ENCODE results near the gene UNC5A. TPM values are rescaled to one million over a fixed set of nuclear protein-coding genes. Genes with fewer than 3 reads are reported as not detected.

The UNC5A gene
- total and polyA plus RNA-seq, 2 of the 8 experiments (the other 6 are each of a cell fraction or from before 2014, with no cell fraction given), result 4.0 to 7.6 TPM

- POLR2A ChIA-PET (ENCODE audit: partially characterized antibody), result interaction anchor here (0.6 to 1.7 kb wide), 2 partner anchors 18 to 59 kb away, joined by 3 to 4 read pairs; no protein-coding TSS in a partner anchor
- Histone ChIP-seq H3K23me2 (ENCODE audit: low read depth, low read length) (no peaks in the 10 kb centered on the region), H3K23ac (ENCODE audit: insufficient read length) (no peak overlapping the region), H4K8ac (ENCODE audit: extremely low read depth, insufficient read depth, low read length) (no peak overlapping the region), H2BK5ac (ENCODE audit: low read depth, low read length) (no peak overlapping the region), H3K79me2 (ENCODE audit: control insufficient read depth in 1 of 2, insufficient read depth in 2 of 2, low read length in 2 of 2) (no peaks in the 10 kb centered on the region), H2AK5ac (ENCODE audit: low read depth, low read length) (no peak overlapping the region), H3K9me3 (ENCODE audit: insufficient read depth in 2 of 2, low read depth in 1 of 2, low read length in 1 of 2) (no peaks in the 10 kb centered on the region), H3K9ac (replicated peaks in 1 of 4; ENCODE audit: extremely low read depth in 1 of 4, low read depth in 3 of 4, low read length in 3 of 4) (no peak overlapping the region), H4K20me1 (replicated peaks in 1 of 2; ENCODE audit: control insufficient read depth in 1 of 2, insufficient read depth in 2 of 2, low read length in 2 of 2) (no peaks in the 10 kb centered on the region), H3K4me1 (replicated peaks in 1 of 4; ENCODE audit: control insufficient read depth in 3 of 4, insufficient read depth in 4 of 4, low read length in 3 of 4) (peaks cover 0 to 15% (median 11%) of the 10 kb centered on the region in 4 experiments; a peak in 6 of 7 replicates), H2BK120ac (replicated peaks; ENCODE audit: low read depth, low read length) (no peak overlapping the region), H3K27ac (ENCODE audit: low read depth, low read length) (no peak overlapping the region), H2AFZ (ENCODE audit: low read length) (no peak overlapping the region), H3K18ac (ENCODE audit: extremely low read depth, low read length) (no peak overlapping the region), H4K5ac (ENCODE audit: insufficient read length, low read depth, low read length) (no peak overlapping the region), H4K91ac (replicated peaks; ENCODE audit: insufficient read length, low read length) (no peak overlapping the region), H3K56ac (replicated peaks; ENCODE audit: insufficient read length, low read depth, low read length) (no peak overlapping the region), H3K4me2 (ENCODE audit: insufficient read depth in 1 of 2, low read depth in 2 of 2, low read length in 2 of 2) (no peak overlapping the region), H2BK20ac (ENCODE audit: low read length) (no peak overlapping the region), H3K4ac (replicated peaks; ENCODE audit: insufficient read length, low read depth, low read length) (no peak overlapping the region), H3K79me1 (ENCODE audit: low read depth, low read length) (no peaks in the 10 kb centered on the region), H3K14ac (ENCODE audit: insufficient read length) (no peak overlapping the region), H3K27me3 (replicated peaks in 1 of 4; ENCODE audit: control insufficient read depth in 3 of 4, extremely low read depth in 1 of 4, insufficient read depth in 3 of 4, low read length in 3 of 4) (peaks cover 0 to 2% (median 0%) of the 10 kb centered on the region in 4 experiments; a peak in 1 of 7 replicates), H2BK15ac (ENCODE audit: low read length) (no peak overlapping the region), H3K36me3 (ENCODE audit: control insufficient read depth in 2 of 4, insufficient read depth in 4 of 4, low read length in 3 of 4) (no peaks in the 10 kb centered on the region), H3K4me3 (ENCODE audit: extremely low read depth in 1 of 4, insufficient read depth in 2 of 4, low read depth in 3 of 4, low read length in 4 of 4) (no peak overlapping the region), H2BK12ac (ENCODE audit: low read depth, low read length) (no peak overlapping the region)
- 77% methylated on average over 8 of the region's 8 CpGs; no CpG with 5 or more reads in 1 of the 2 experiments for WGBS, 2 experiments (ENCODE audit: extremely low coverage in 1 of 2, insufficient coverage in 1 of 2, insufficient read length in 1 of 2, insufficient replicate concordance in 2 of 2, low coverage in 1 of 2, low lambda C conversion rate in 2 of 2, missing lambda C conversion rate in 1 of 2)
- no peak for FAIRE-seq
- CTCF ChIA-PET (ENCODE audit: partially characterized antibody), result interaction anchor here (0.7 to 2.7 kb wide), 6 partner anchors 9 to 136 kb away, joined by 3 to 11 read pairs (median 4); no protein-coding TSS in a partner anchor
- no peak for DNase-seq (ENCODE audit: low read depth in 1 of 2, low spot score in 2 of 2)
- TF ChIP-seq RBBP5 (IDR thresholded peaks at IDR 0.05; ENCODE audit: borderline replicate concordance, low read depth, low read length), result no peak
- TF ChIP-seq E2F6 (IDR thresholded peaks at IDR 0.05), result no peak
- no peak for TF ChIP-seq HDAC2 (IDR thresholded peaks at IDR 0.05; ENCODE audit: borderline replicate concordance in 1 of 2, low read depth in 2 of 2, low read length in 2 of 2)
Measured at GRCh38 chr5:176793736-176794135, 16.6 kb upstream of the UNC5A start.

Measured in H1 (cell line).